Stimulated activated CD4-positive, alpha-beta T cell treated with anti-CD3 and anti-CD28 coated beads, TNF-alpha, amount 100 ng/mL, for 1 hour (primary cell): ENCODE data around the gene CCDC124.

Experiments used
- DNase-seq, 3 donors: peaks; one replicate each; pipeline ENCODE4 v3.0.0-alpha.2; 2020; ENCODE audit warnings: low read depth in 3 of 3, low spot score in 1 of 3

The CCDC124 gene

GRCh38 chr19:17933414-17934129, 757 bp downstream of the CCDC124 start:
- no peak for DNase-seq

DNA sequence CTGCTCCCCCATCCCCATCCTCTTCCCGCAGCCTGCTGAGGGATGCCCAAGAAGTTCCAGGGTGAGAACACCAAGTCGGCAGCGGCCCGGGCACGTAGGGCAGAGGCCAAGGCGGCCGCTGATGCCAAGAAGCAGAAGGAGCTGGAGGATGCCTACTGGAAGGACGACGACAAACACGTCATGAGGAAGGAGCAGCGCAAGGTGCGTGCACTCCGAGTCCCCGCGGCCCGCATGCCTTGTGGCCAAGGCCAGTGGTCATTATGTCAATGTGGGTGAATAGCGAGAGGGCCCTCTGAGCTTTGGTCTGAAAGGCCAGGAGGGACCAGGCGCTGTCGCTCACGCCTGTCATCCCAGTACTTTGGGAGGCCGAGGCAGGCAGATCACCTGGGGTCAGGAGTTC, 3.6 kb downstream of the CCDC124 start:
- DNase-seq, result no peak

- no peak for DNase-seq
These were observed 4.6 kb downstream of the CCDC124 start for GRCh38 chr19:17937371-17937900.

- peak; percentile 61 to 77 (median 72) for DNase-seq
These were observed 5.5 kb downstream of the CCDC124 start for GRCh38 chr19:17938092-17938845.

GRCh38 chr19:17942181-17942580, 9.4 kb downstream of the CCDC124 start:
- no peak for DNase-seq

- no peak for DNase-seq
These were observed 9.9 kb downstream of the CCDC124 start for GRCh38 chr19:17942582-17943273.

DNA sequence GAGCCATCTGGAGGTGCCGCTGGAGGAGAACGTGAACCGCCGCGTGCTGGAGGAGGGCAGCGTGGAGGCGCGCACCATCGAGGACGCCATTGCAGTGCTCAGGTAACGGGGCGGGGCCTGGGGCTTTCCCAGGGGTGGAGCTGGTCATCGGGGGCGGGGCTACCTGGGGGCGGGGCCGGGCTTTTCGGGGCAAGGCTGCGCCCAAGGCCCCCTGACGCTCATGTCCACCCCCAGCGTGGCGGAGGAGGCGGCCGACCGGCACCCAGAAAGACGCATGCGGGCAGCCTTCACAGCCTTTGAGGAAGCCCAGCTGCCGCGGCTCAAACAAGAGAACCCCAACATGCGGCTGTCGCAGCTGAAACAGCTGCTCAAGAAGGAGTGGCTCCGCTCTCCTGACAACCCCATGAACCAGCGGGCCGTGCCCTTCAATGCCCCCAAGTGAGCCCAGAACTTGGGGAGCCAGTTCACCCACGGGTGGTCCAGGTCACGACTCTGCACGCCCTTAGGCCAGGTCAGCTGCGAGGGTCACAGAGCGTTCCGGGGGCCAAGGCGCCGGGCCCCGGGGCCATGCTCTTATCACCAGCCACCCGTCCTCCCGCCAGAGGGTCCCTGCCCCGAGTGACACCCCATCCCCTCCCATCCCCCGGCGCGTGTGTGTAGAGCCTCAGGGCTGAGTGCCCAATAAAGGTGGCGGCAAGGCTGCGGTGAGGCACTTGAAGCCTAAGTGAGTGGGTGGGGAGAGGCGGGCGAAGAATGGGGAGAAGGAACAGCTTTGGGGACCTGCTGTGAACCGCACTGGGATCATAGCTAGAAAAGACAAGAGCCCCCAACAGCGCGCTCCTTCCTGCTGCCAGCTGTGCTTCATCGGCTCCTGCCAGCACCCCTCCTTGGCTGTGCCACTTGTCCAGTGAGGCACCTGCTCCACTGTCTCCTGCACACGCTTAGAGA, 10.7 kb downstream of the CCDC124 start:
- DNase-seq, result no peak

DNA sequence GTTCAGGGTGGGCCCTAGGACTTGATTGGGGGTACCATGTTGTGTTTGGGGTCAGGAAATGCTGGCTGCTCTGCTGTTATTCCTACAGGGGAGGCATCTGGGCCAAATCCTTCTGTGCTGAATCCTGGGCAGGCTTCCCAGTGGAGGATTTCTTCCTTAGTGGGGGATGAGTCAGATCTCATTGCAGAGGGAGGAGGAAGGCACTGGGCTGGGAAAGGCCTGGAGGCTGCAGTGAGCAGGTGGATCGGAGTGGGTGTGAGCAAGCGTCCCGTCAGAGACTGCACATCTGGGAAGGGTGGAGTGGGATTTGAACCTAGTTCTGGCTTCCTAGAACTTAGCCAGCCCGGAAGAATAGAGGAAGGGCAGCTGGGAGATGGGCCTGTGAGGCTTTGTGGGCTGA, 11.5 kb downstream of the CCDC124 start:
- no peak for DNase-seq

- no peak for DNase-seq
These were observed 14.4 kb downstream of the CCDC124 start for GRCh38 chr19:17946965-17947784.

- DNase-seq, result peak; percentile 90 to 97 (median 92)
These were observed 15.1 kb downstream of the CCDC124 start for GRCh38 chr19:17947815-17948513.

DNA sequence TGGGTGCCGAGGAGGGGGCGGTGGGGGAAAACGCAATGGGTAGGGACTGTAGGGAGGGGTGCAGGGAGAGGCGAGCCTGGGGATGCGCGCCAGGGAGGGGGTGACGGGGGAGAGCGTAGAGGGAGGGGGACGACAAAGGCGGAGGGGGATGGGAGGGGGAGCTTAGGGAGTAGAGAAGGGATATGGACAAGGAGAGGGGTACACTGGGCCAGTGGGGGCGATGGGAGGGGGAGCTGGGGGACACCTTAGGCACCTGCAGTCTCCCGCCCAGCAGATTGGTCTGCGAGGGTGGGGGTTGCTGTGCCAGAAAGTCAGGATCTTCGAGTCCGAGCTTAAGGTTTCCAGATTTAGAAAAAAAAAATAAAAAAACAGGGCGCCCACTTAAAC, 15.7 kb downstream of the CCDC124 start:
- DNase-seq, result no peak

- no peak for DNase-seq
These were observed 16.4 kb downstream of the CCDC124 start for GRCh38 chr19:17948931-17949930.

DNA sequence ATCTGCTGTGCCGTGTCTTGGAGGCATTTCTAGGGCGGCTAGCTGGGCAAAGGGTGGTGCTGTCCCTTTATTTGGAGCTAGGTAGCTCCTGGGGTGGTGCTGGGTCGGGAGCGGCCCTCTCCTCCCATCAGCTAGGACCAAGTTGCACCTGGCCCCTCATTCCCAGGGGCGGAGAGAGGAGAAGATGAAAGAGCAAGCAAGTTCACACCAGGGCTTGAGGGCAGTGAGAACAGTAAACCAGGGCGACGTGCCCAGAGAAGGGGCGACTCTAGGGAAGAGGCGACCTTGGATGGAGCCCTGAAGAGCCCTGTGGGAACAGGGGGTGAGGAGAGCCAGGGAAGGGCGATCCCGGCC, 17.1 kb downstream of the CCDC124 start:
- DNase-seq, result no peak

- no peak for DNase-seq
These were observed 17.7 kb downstream of the CCDC124 start for GRCh38 chr19:17950310-17951156.

GRCh38 chr19:17951157-17951989, 18.6 kb downstream of the CCDC124 start:
- DNase-seq, result no peak
